Measurements from ENCODE around the gene ATAD1. TPM values are rescaled to one million over a fixed set of nuclear protein-coding genes. Genes with fewer than 3 reads are reported as not detected.

ATAD1 gene
- total and polyA plus RNA-seq, 10 of the 15 experiments (the other 5 are each of a cell fraction or from before 2014, with no cell fraction given): 24.7 to 59.3 (median 41.1) TPM

- TF ChIP-seq CHD2 (IDR thresholded peaks at IDR 0.05; ENCODE audit: borderline replicate concordance, low read depth, low read length) (no peak), KAT2A (conservative IDR thresholded peaks at IDR 0.05; ENCODE audit: control insufficient read depth, low read depth, low read length) (no peak), MTA3 (IDR thresholded peaks at IDR 0.05; ENCODE audit: borderline replicate concordance, low read length) (no peak), ZNF592 (IDR thresholded peaks at IDR 0.05) (no peak), SPI1 (IDR thresholded peaks at IDR 0.05; ENCODE audit: borderline replicate concordance, insufficient read depth, low read depth, low read length) (no peak), TARDBP (IDR thresholded peaks at IDR 0.05; ENCODE audit: borderline replicate concordance) (no peak), HDAC6 (IDR thresholded peaks at IDR 0.05; ENCODE audit: unreplicated experiment) (no peak)
Measured at GRCh38 chr10:87846023-87846422, 28.0 kb upstream of the ATAD1 start (continued).

GRCh38 chr10:87845624-87845998 lies 27.6 kb upstream of the ATAD1 start:
- in situ Hi-C loops (cut with MboI): no loop called here
- ATAC-seq (no peak), FAIRE-seq (no peak), DNase-seq (ENCODE audit: low read depth, low spot score) (no peak)
- no peaks in the 10 kb centered on the region for H3K79me2 ChIP-seq (ENCODE audit: control insufficient read depth, insufficient read depth, low read length)
- H3K4me1 ChIP-seq (ENCODE audit: control insufficient read depth, insufficient read depth, low read length): peaks cover 3% of the 10 kb centered on the region
- H3K9me3 ChIP-seq (replicated peaks; ENCODE audit: control insufficient read depth, insufficient read depth, low read length): no peaks in the 10 kb centered on the region; the same call in 2 of the 3 replicates
- WGBS (ENCODE audit: insufficient coverage, insufficient replicate concordance, low lambda C conversion rate, missing lambda C conversion rate): 100% methylated on average over 3 of the region's 3 CpGs
- H3K27ac ChIP-seq (ENCODE audit: control insufficient read depth, insufficient read depth): no peak overlapping the region
- intact Hi-C loops (cut with micrococcal nuclease; ENCODE audit: unreplicated experiment): no loop called here
- H3K36me3 ChIP-seq (ENCODE audit: control insufficient read depth in 2 of 2, insufficient read depth in 2 of 2, low read length in 1 of 2): no peaks in the 10 kb centered on the region
- ChIA-PET POLR2A (interaction anchor here (0.9 kb wide), 1 partner anchor 46 kb away, joined by 3 read pairs; no protein-coding TSS in a partner anchor), SMC1A (ENCODE audit: uncharacterized antibody, unreplicated experiment) (interaction anchor here (0.9 to 1.7 kb wide), 8 partner anchors 11 to 707 kb away, joined by 3 to 12 read pairs (median 3); partner anchors contain the start of gene ATAD1), CTCF (interaction anchor here (0.7 to 1.4 kb wide), 4 partner anchors 14 to 312 kb away, joined by 3 to 4 read pairs (median 4); partner anchors contain the start of gene ATAD1), RAD21 (ENCODE audit: unreplicated experiment) (interaction anchor here (1.0 to 1.3 kb wide), 3 partner anchors 12 to 707 kb away, joined by 3 to 4 read pairs (median 4); no protein-coding TSS in a partner anchor)
- TF ChIP-seq ETV6 (conservative IDR thresholded peaks at IDR 0.05 in 1 of 2, IDR thresholded peaks at IDR 0.05 in 1 of 2; ENCODE audit: borderline replicate concordance in 1 of 2, low read depth in 1 of 2) (no peak), POLR2AphosphoS2 (IDR thresholded peaks at IDR 0.05; ENCODE audit: low read depth, low read length) (no peak), CHD1 (IDR thresholded peaks at IDR 0.05; ENCODE audit: low read depth, low read length) (no peak), RELA (IDR thresholded peaks at IDR 0.05; ENCODE audit: borderline replicate concordance, partially characterized antibody) (no peak), TCF3 (IDR thresholded peaks at IDR 0.05; ENCODE audit: borderline replicate concordance, insufficient read depth, low read depth, low read length) (no peak), POU2F2 (IDR thresholded peaks at IDR 0.05; ENCODE audit: borderline replicate concordance, low read depth, low read length) (no peak), PBX3 (IDR thresholded peaks at IDR 0.05; ENCODE audit: insufficient replicate concordance, low read depth, low read length) (no peak)
- no peak overlapping the region for H2AFZ ChIP-seq (ENCODE audit: control insufficient read depth, low read depth, low read length)
- no peaks in the 10 kb centered on the region for H3K27me3 ChIP-seq (replicated peaks in 1 of 2; ENCODE audit: control insufficient read depth in 2 of 2, insufficient read depth in 2 of 2, low read length in 1 of 2)
- H3K4me2 ChIP-seq (ENCODE audit: control insufficient read depth, insufficient read depth): no peak overlapping the region
- no peaks in the 10 kb centered on the region for H4K20me1 ChIP-seq (ENCODE audit: control insufficient read depth, insufficient read depth)
- no TSS peak for BruUV-seq (replicated peaks)
- H3K4me3 ChIP-seq: no peak overlapping the region
- no peak overlapping the region for H3K9ac ChIP-seq (ENCODE audit: control insufficient read depth, insufficient read depth, low read length)

All from GM12878 (cell line).